GM08714 (cell line): ENCODE results near the gene FOSL1.

Experiments used
- H3K4me3 ChIP-seq: fragments of 200-500 bp; sonication (Bioruptor generic); 2 replicates; pipeline ENCODE4 v1.5.1; 2014; ENCODE audit warnings: mild to moderate bottlenecking, low read length, inconsistent platforms
- ZNF274 ChIP-seq: IDR thresholded peaks from 2 replicates; pipeline ENCODE4 v1.6.1; 2012; ENCODE audit warnings: mild to moderate bottlenecking, low read depth, low read length

The FOSL1 gene

GRCh38 chr11:65928667-65929066, 28.5 kb upstream of the FOSL1 start:
- no peak for TF ChIP-seq ZNF274
- H3K4me3 ChIP-seq, result peak overlapping the region; percentile 24; the same call in 1 of the 2 replicates

GRCh38 chr11:65927904-65928397, 27.8 kb upstream of the FOSL1 start:
- TF ChIP-seq ZNF274, result no peak
- peak overlapping the region; percentile 24; the same call in 1 of the 2 replicates for H3K4me3 ChIP-seq

- H3K4me3 ChIP-seq, result no peak overlapping the region
- TF ChIP-seq ZNF274, result no peak
These were observed 25.2 kb upstream of the FOSL1 start for GRCh38 chr11:65925397-65925796.

- no peak overlapping the region for H3K4me3 ChIP-seq
- TF ChIP-seq ZNF274, result no peak
These were observed 22.4 kb upstream of the FOSL1 start for GRCh38 chr11:65922565-65922964.

- no peak for TF ChIP-seq ZNF274
- H3K4me3 ChIP-seq, result no peak overlapping the region
These were observed 21.7 kb upstream of the FOSL1 start for GRCh38 chr11:65921876-65922275.

GRCh38 chr11:65921033-65921555, 20.9 kb upstream of the FOSL1 start:
- H3K4me3 ChIP-seq, result peak overlapping the region; percentile 87; the same call in 1 of the 2 replicates
- no peak for TF ChIP-seq ZNF274

GRCh38 chr11:65920372-65920802, 20.2 kb upstream of the FOSL1 start:
- no peak for TF ChIP-seq ZNF274
- peak overlapping the region; percentile 87; the same call in 1 of the 2 replicates for H3K4me3 ChIP-seq

- H3K4me3 ChIP-seq, result peak overlapping the region; percentile 87
- TF ChIP-seq ZNF274, result no peak
These were observed 19.6 kb upstream of the FOSL1 start for GRCh38 chr11:65919573-65920371.

- TF ChIP-seq ZNF274, result no peak
These were observed 19.0 kb upstream of the FOSL1 start, which contains the start of gene DRAP1 for GRCh38 chr11:65919141-65919572. TSS of gene DRAP1 (plus strand) at chr11:65919426. CDS start at chr11:65919502, 76 bp downstream.

GRCh38 chr11:65918211-65919140, 18.3 kb upstream of the FOSL1 start, which contains the start of gene C11orf68:
TSS of gene C11orf68 (minus strand) at chr11:65919062. CDS start at chr11:65919031, 31 bp downstream.
- no peak for TF ChIP-seq ZNF274
- H3K4me3 ChIP-seq, result peak within 1 kb of the TSS; percentile 87

More at GRCh38 chr11:65919141-65919572, 19.0 kb upstream of the FOSL1 start, which contains the start of gene DRAP1:
- H3K4me3 ChIP-seq, result peak within 1 kb of the TSS; percentile 87

GRCh38 chr11:65917434-65918210, 17.4 kb upstream of the FOSL1 start:
- H3K4me3 ChIP-seq, result peak overlapping the region; percentile 83
- TF ChIP-seq ZNF274, result no peak

- TF ChIP-seq ZNF274, result no peak
- no peak overlapping the region for H3K4me3 ChIP-seq
These were observed 16.9 kb upstream of the FOSL1 start for GRCh38 chr11:65917077-65917433.

- H3K4me3 ChIP-seq, result no peak overlapping the region
- TF ChIP-seq ZNF274, result no peak
These were observed 16.2 kb upstream of the FOSL1 start for GRCh38 chr11:65916391-65916790.
